IMR-90 (cell line): ENCODE results near the gene KIF1B. TPM values are rescaled to one million over a fixed set of nuclear protein-coding genes. Genes with fewer than 3 reads are reported as not detected.

ENCODE experiments used
- ATAC-seq: fragments of 200-7000 bp; cut with Tn5 transposase; 2 replicates; pipeline ENCODE4 v1.9.1; 2020; ENCODE audit warnings: low read depth, mild to moderate bottlenecking, moderate library complexity
- BruUV-seq: library from RNA; stranded (reverse); fragments of 400-500 nt; replicated peaks from 2 replicates; lab custom pipeline; 2021; lab: Mats Ljungman, UMichigan
- CTCF ChIA-PET: fragments of 300-600 bp; formaldehyde crosslinking; extraction: SDS; loops from one replicate; lab custom pipeline; 2021; ENCODE audit warnings: antibody characterized with exemption; lab: Yijun Ruan, JAX
- POLR2A ChIA-PET: fragments of 300-600 bp; sonication (Branson Sonifier 250); formaldehyde crosslinking; loops from one replicate; lab custom pipeline; 2022; ENCODE audit warnings: antibody characterized with exemption; ENCODE audit not compliant: unreplicated experiment; lab: Charles Lee
- DNase-seq: peaks from one replicate; pipeline ENCODE4 v3.0.0; 2013
- H2AFZ ChIP-seq: replicated peaks from 2 replicates; pipeline ENCODE3; 2013; ENCODE audit warnings: low read length, mild to moderate bottlenecking; ENCODE audit not compliant: poor library complexity
- H2AK5ac ChIP-seq: 2 replicates; pipeline ENCODE4 v1.6.1; 2013; ENCODE audit warnings: low read depth, low read length, inconsistent platforms
- H2AK9ac ChIP-seq: replicated peaks from 2 replicates; pipeline ENCODE3; 2013; ENCODE audit warnings: mild to moderate bottlenecking, low read depth, low read length, moderate library complexity; ENCODE audit not compliant: poor library complexity
- H2BK120ac ChIP-seq: 2 replicates; pipeline ENCODE4 v1.6.1; 2013; ENCODE audit warnings: low read depth, low read length, inconsistent platforms
- H2BK15ac ChIP-seq: 3 replicates; pipeline ENCODE4 v1.6.1; 2013; ENCODE audit warnings: low read depth, low read length, inconsistent platforms
- H2BK20ac ChIP-seq: 2 replicates; pipeline ENCODE4 v1.6.1; 2013; ENCODE audit warnings: low read depth, mild to moderate bottlenecking, inconsistent platforms, low read length, moderate library complexity
- H2BK5ac ChIP-seq: 2 replicates; pipeline ENCODE4 v1.6.1; 2013; ENCODE audit warnings: mild to moderate bottlenecking, low read depth, low read length, inconsistent platforms; ENCODE audit not compliant: poor library complexity, severe bottlenecking
- H3K14ac ChIP-seq: replicated peaks from 2 replicates; pipeline ENCODE4 v1.6.1; 2013; ENCODE audit warnings: low read depth, low read length, inconsistent platforms
- H3K18ac ChIP-seq: 2 replicates; pipeline ENCODE4 v1.6.1; 2013; ENCODE audit warnings: low read depth, low read length, control low read depth
- H3K23ac ChIP-seq: 2 replicates; pipeline ENCODE4 v1.6.1; 2013; ENCODE audit warnings: low read depth, low read length, inconsistent platforms
- H3K27ac ChIP-seq: 2 replicates; pipeline ENCODE4 v1.5.1; 2013; ENCODE audit warnings: mild to moderate bottlenecking, control low read depth, low read length; ENCODE audit not compliant: insufficient read depth
- H3K27me3 ChIP-seq: 2 replicates; pipeline ENCODE4 v1.6.1; 2013; ENCODE audit warnings: low read length; ENCODE audit not compliant: control insufficient read depth, insufficient read depth
- H3K36me3 ChIP-seq: 2 replicates; pipeline ENCODE4 v1.6.1; 2013; ENCODE audit warnings: low read length, mixed read lengths; ENCODE audit not compliant: control insufficient read depth, insufficient read depth
- H3K4ac ChIP-seq: 2 replicates; pipeline ENCODE4 v1.6.1; 2013; ENCODE audit warnings: low read depth, low read length, inconsistent platforms
- H3K4me1 ChIP-seq: 2 replicates; pipeline ENCODE4 v1.6.1; 2013; ENCODE audit warnings: low read length, mixed read lengths; ENCODE audit not compliant: control insufficient read depth, insufficient read depth
- H3K4me2 ChIP-seq: 2 replicates; pipeline ENCODE4 v1.6.1; 2013; ENCODE audit warnings: low read depth, mild to moderate bottlenecking, control low read depth, low read length, moderate library complexity
- H3K4me3 ChIP-seq: 2 replicates; pipeline ENCODE4 v1.5.1; 2013; ENCODE audit warnings: low read depth, mild to moderate bottlenecking, control low read depth, low read length, moderate library complexity; ENCODE audit not compliant: insufficient read depth
- H3K56ac ChIP-seq: 2 replicates; pipeline ENCODE4 v1.6.1; 2013; ENCODE audit warnings: low read length, inconsistent platforms; ENCODE audit not compliant: insufficient read depth; ENCODE audit errors: extremely low read depth
- H3K79me1 ChIP-seq, 2 experiments: 2 replicates each; pipeline ENCODE4 v1.6.1; 2013; ENCODE audit warnings: low read length in 2 of 2, inconsistent platforms in 1 of 2, low read depth in 1 of 2
- H3K9ac ChIP-seq: 2 replicates; pipeline ENCODE4 v1.6.1; 2013; ENCODE audit warnings: low read depth, low read length, control low read depth
- H3K9me1 ChIP-seq: 2 replicates; pipeline ENCODE4 v1.6.1; 2013; ENCODE audit warnings: low read length, inconsistent platforms; ENCODE audit not compliant: insufficient read depth
- H3K9me3 ChIP-seq: 2 replicates; pipeline ENCODE4 v1.6.1; 2013; ENCODE audit warnings: low read length; ENCODE audit not compliant: control insufficient read depth, insufficient read depth
- H4K20me1 ChIP-seq: 2 replicates; pipeline ENCODE4 v1.6.1; 2013; ENCODE audit warnings: low read length, inconsistent platforms; ENCODE audit not compliant: insufficient read depth
- H4K5ac ChIP-seq: 2 replicates; pipeline ENCODE4 v1.6.1; 2013; ENCODE audit warnings: mild to moderate bottlenecking, low read depth, low read length, control low read depth
- H4K8ac ChIP-seq, 2 experiments: 2 replicates each; pipeline ENCODE4 v1.6.1; 2013; ENCODE audit warnings: low read depth in 2 of 2, low read length in 2 of 2, control low read depth in 1 of 2, inconsistent platforms in 1 of 2
- H4K91ac ChIP-seq: 2 replicates; pipeline ENCODE4 v1.6.1; 2013; ENCODE audit warnings: low read depth, low read length, inconsistent platforms; ENCODE audit not compliant: insufficient read depth
- NFE2L2 ChIP-seq: fragments of 150-350 bp; IDR thresholded peaks from 2 replicates; pipeline ENCODE4 v1.6.1; 2016; ENCODE audit warnings: low read depth, mild to moderate bottlenecking, low read length
- POLR2A ChIP-seq: IDR thresholded peaks from 2 replicates; pipeline ENCODE4 v1.6.1; 2012; ENCODE audit warnings: mild to moderate bottlenecking, low read depth, low read length
- WGBS, 2 experiments: methylation state at CpG; one replicate each; pipeline versions ENCODE4 v1.1.5 to v1.1.7; 2013; ENCODE audit warnings: missing lambda C conversion rate in 2 of 2; ENCODE audit not compliant: insufficient read length in 1 of 2; ENCODE audit errors: extremely low coverage in 2 of 2; 5-methylcytosine and 5-hydroxymethylcytosine counted together
- dilution Hi-C: fragments of 300-500 bp; cut with HindIII; formaldehyde crosslinking; loops from one replicate; pipeline ENCODE4 v1.14.3; 2018; ENCODE audit warnings: low sequenced_read_pairs; ENCODE audit not compliant: unreplicated experiment
- in situ Hi-C: fragments of 300-500 bp; cut with MboI; formaldehyde crosslinking; loops from 3 replicates; pipeline ENCODE4 v1.14.3; 2019; ENCODE audit warnings: low sequenced_read_pairs, inconsistent platforms, mixed read lengths
- intact Hi-C: fragments of 100-400 bp; cut with micrococcal nuclease; formaldehyde crosslinking; loops from 2 replicates; pipeline ENCODE4 v1.10.0; 2022
- polyA plus RNA-seq, 3 experiments: library from polyadenylated mRNA; depleted of rRNA; stranded (reverse); fragments of >200 nt; gene quantifications; 2 replicates each; pipeline ENCODE4 v1.2.3, GENCODE V29; 2012; ENCODE audit warnings: low replicate concordance in 1 of 3
- total RNA-seq: library from RNA; depleted of rRNA; stranded (reverse); fragments of >200 nt; gene quantifications from 2 replicates; pipeline ENCODE4 v1.2.3, GENCODE V29; 2012

KIF1B gene
- total and polyA plus RNA-seq, 2 of the 4 experiments (the other 2 are of a cell fraction), result 13.0 to 21.1 TPM

DNA sequence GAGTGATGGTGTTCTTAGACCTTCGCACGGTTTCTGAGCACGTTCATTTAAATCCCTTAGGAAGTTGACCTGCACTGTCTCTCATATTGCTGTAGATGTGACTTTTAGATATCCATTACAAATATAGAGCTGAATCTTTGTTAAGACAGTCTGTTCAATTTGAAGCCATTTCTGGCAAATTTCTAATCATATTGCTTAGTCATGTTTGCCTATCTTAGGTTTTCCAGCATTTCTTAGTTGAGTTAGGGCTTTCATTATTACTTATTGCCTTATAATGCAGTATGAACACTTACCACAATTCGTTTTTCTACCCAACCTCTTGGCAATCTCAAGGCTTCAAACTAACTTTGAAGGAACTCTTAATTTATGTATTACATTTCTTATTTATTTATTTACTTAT is 110.0 kb downstream of the KIF1B start:
- Histone ChIP-seq H2BK15ac (no peak overlapping the region), H3K79me1 (no peaks in the 10 kb centered on the region), H2AK5ac (no peak overlapping the region), H4K91ac (no peak overlapping the region), H4K8ac (no peak overlapping the region), H3K4ac (no peak overlapping the region), H3K4me2 (no peak overlapping the region), H3K36me3 (peaks cover 3% of the 10 kb centered on the region), H3K27me3 (no peaks in the 10 kb centered on the region), H3K9ac (no peak overlapping the region), H2AFZ (no peak overlapping the region), H3K4me3 (no peak overlapping the region), H3K9me3 (no peaks in the 10 kb centered on the region), H2BK120ac (no peak overlapping the region), H4K5ac (no peak overlapping the region), H3K56ac (no peak overlapping the region), H2AK9ac (no peak overlapping the region), H3K27ac (no peak overlapping the region), H3K9me1 (peaks cover 3% of the 10 kb centered on the region; the same call in 1 of the 2 replicates), H3K14ac (no peak overlapping the region), H3K18ac (no peak overlapping the region), H3K4me1 (no peaks in the 10 kb centered on the region), H3K23ac (no peak overlapping the region), H2BK5ac (no peak overlapping the region), H4K20me1 (no peaks in the 10 kb centered on the region), H2BK20ac (no peak overlapping the region)
- BruUV-seq, result no TSS peak
- TF ChIP-seq NFE2L2 (peak; percentile 27; the same call in 1 of the 2 replicates), POLR2A (no peak)
- POLR2A ChIA-PET, result no interaction called here
- CTCF ChIA-PET, result no interaction called here
- no CpG with 5 or more reads among the region's 4 CpGs for WGBS, 2 experiments
- in situ Hi-C loops, result no loop called here
- intact Hi-C loops, result no loop called here
- ATAC-seq, result no peak
- DNase-seq, result no peak
- dilution Hi-C loops, result no loop called here
